Coronary artery (tissue), 2 donors: ENCODE data around the gene TMEM218.

ENCODE experiments used
- DNase-seq: peaks from one replicate; pipeline ENCODE4 v3.0.0-alpha.2; 2017; ENCODE audit warnings: low spot score
- H3K27ac ChIP-seq, 2 donors: fragments of 200-600 bp; sonication (generic); one replicate each; pipeline ENCODE4 v1.5.1; 2016 to 2019
- H3K4me3 ChIP-seq: fragments of 200-600 bp; sonication (generic); 2 replicates; pipeline ENCODE4 v1.5.1; 2016; ENCODE audit warnings: mild to moderate bottlenecking, moderate library complexity
- CTCF ChIP-seq: fragments of 200-600 bp; sonication (generic); IDR thresholded peaks from one replicate; pipeline ENCODE4 v1.5.1; 2019; ENCODE audit warnings: antibody characterized with exemption

The TMEM218 gene

DNA sequence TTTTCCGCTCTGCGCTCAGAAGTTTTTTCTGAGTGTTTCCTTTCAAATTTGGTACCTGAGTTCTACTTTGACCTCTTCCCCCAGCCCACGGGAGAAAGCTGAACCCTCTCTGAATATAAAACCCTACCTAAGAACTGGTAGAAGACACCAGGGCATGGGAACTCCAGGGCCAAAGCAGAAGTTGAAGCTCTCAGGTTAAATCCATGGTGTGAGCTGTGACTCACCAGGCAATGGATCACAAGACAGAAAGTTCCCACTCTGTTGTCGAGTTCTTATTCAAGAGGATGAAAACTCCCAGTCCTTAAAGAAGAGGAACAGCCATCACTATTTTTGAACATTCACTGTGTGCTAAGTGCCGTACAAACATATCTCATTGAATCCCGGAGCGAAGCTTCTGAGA, 8.9 kb downstream of the TMEM218 start:
- Histone ChIP-seq H3K4me3 (no peak overlapping the region), H3K27ac (no peak overlapping the region)
- no peak for DNase-seq
- TF ChIP-seq CTCF: no peak

DNA sequence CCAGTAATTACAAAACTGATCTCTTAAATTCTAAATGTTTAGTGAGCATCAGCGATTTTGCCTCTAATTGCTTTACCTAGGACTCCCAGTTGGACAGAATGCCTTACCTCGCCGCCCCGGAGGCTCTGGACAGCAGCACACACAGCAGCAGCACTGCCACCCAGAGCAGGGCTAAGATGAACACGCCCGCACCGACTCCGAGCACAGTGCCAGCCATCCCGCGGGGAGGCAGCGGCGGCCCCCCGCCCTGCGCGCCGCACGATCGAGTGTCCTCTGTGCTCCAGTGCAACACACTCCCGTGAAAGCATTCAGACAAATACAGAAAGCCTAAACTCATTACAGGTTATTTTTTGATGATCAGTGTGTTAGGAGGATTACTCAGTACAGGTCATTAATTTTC, 9.4 kb downstream of the TMEM218 start:
- Histone ChIP-seq H3K4me3 (no peak overlapping the region), H3K27ac (no peak overlapping the region)
- TF ChIP-seq CTCF: no peak
- DNase-seq: no peak

GRCh38 chr11:125101596-125101995, 9.8 kb downstream of the TMEM218 start:
- Histone ChIP-seq H3K4me3 (no peak overlapping the region), H3K27ac (no peak overlapping the region)
- no peak for TF ChIP-seq CTCF
- DNase-seq: no peak

DNA sequence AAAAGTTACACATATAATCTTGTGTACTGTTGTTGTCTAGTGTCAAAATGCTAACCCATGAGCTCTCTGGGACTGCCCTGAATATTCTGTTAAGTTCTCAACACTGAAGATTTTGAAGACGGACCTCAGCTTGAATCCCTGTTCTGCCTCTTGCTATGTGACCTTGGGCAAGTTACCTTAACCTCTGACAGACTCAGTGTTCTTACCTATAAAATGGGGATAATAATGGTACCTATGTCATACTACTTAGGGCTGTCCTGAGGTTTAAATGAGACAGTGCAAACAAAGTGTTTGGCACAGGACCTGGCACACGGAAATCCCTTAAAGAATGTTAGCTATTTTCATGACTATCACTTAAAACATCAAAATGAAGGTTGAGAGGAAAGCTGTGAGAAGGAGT, 11.3 kb downstream of the TMEM218 start:
- TF ChIP-seq CTCF: no peak
- no peak overlapping the region for H3K4me3 ChIP-seq
- DNase-seq: no peak
- no peak overlapping the region for H3K27ac ChIP-seq

GRCh38 chr11:125094731-125095130, 16.7 kb downstream of the TMEM218 start:
- no peak for DNase-seq
- Histone ChIP-seq H3K4me3 (no peak overlapping the region), H3K27ac (no peak overlapping the region)
- no peak for TF ChIP-seq CTCF

DNA sequence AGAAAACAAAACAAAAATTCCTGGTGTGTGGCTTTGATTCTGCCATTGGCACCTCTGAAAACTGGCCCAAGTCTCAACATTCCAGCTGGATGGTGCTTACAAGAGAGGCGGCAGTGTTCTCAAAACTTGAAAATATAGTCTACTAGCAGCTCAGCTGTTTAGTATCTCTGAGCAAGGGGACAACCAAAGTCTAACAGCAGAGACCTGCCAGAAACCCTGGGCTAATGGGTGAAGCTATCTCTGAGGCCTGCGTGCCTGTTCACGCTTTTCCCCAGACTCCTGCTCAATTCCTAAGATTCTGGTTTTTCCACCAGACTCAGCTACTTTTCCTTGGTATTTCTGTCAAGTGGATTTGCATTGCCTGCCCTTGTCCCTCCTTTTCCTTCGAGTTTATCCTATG, 17.9 kb downstream of the TMEM218 start:
- no peak for DNase-seq
- Histone ChIP-seq H3K4me3 (no peak overlapping the region), H3K27ac (no peak overlapping the region)
- TF ChIP-seq CTCF: no peak

DNA sequence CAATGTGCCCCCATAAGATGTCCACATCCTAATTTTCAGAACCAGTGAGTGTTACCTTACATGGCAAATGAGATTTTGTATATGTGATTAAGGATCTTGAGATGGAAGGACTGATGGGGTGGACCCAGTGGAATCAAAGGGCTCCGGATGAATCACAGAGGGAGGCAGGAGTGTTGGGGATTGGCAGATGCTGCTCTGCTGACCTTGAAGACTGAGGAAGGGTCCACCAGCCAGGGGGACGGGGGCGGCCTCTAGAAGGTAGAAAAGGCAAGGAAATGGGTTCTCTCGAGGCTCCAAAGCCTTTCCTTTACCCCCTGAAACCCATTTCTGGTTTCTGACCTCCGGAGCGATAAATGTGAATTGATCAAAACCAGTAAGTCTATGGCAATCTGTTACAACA, 18.8 kb downstream of the TMEM218 start:
- Histone ChIP-seq H3K27ac (no peak overlapping the region), H3K4me3 (no peak overlapping the region)
- TF ChIP-seq CTCF: no peak
- no peak for DNase-seq
